GM18526 (cell line): ENCODE results near the gene NOP9.

Experiments
- POLR2A ChIP-seq: IDR thresholded peaks from 3 replicates; pipeline ENCODE4 v1.6.1; 2011; ENCODE audit not compliant: insufficient read length; ENCODE audit errors: extremely low read depth

NOP9 gene

GRCh38 chr14:24286996-24287395 is 12.7 kb upstream of the NOP9 start:
- TF ChIP-seq POLR2A: no peak

- no peak for TF ChIP-seq POLR2A
Observed at GRCh38 chr14:24289649-24290280, 9.9 kb upstream of the NOP9 start.

GRCh38 chr14:24290746-24291145 is 8.9 kb upstream of the NOP9 start:
- TF ChIP-seq POLR2A: no peak

- TF ChIP-seq POLR2A: no peak
Observed at GRCh38 chr14:24291446-24292117, 8.1 kb upstream of the NOP9 start.

- no peak for TF ChIP-seq POLR2A
Observed at GRCh38 chr14:24292118-24292807, 7.4 kb upstream of the NOP9 start.

GRCh38 chr14:24293525-24293924 is 6.1 kb upstream of the NOP9 start:
- no peak for TF ChIP-seq POLR2A

GRCh38 chr14:24296341-24297157 is 3.1 kb upstream of the NOP9 start:
- no peak for TF ChIP-seq POLR2A

GRCh38 chr14:24297190-24297964 is 2.3 kb upstream of the NOP9 start:
- no peak for TF ChIP-seq POLR2A

- TF ChIP-seq POLR2A: no peak
Observed at GRCh38 chr14:24298892-24299254, 777 bp upstream of the NOP9 start.

- no peak for TF ChIP-seq POLR2A
Observed at GRCh38 chr14:24300326-24300980, 803 bp downstream of the NOP9 start.

GRCh38 chr14:24304019-24304387 is 4.4 kb downstream of the NOP9 start:
- no peak for TF ChIP-seq POLR2A

- TF ChIP-seq POLR2A: no peak
Observed at GRCh38 chr14:24307156-24307574, 7.5 kb downstream of the NOP9 start.

GRCh38 chr14:24307575-24308341 is 8.1 kb downstream of the NOP9 start, which contains the start of gene CIDEB:
Gene CIDEB, minus strand, starts transcription at chr14:24307977. Its CDS starts 119 bp downstream, at chr14:24307858.
- no peak for TF ChIP-seq POLR2A

- no peak for TF ChIP-seq POLR2A
Observed at GRCh38 chr14:24308342-24309124, 8.9 kb downstream of the NOP9 start.
